HG02571 (cell line): ENCODE data around the gene IL19.

Experiments
- ATAC-seq: cut with Tn5 transposase; IDR thresholded peaks from one replicate; pipeline ENCODE4 v1.9.1; 2021; ENCODE audit warnings: mild to moderate bottlenecking, moderate library complexity; ENCODE audit not compliant: unreplicated experiment

IL19 gene

DNA sequence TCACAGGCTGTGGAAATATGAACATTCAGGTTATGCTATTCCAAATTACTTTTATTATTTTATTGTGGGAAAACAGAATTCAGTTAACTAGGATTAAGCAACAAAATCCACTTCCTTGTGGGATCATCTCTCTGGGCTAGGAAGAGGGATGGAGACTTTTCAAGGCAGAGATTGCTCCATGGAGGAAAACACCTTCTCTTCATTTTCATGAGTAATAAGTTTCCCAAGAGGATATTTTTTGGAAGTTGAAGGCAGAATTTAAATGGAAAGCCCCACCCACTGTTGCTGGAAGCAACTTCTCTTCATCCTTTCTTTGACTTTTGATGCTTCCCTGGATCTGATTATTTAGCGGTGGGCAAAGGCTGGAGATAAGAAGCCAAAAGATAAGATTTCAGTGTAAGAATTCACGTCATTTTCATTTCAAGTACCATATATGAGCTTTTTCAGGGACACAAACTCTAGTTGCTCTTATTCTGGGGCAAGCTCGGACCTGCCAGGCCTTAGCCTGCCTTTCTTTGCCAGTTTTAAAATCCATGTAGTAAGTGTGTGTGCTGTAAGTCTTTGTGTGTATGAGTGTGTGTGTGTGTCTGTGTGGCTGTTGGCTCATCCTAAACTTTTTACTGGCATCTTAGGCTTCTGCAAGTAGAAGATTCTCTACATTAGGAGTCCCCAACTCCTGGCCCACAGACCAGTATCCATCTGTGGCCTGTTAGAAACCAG, 114.9 kb downstream of the IL19 start:
- no peak for ATAC-seq

- ATAC-seq: no peak
Observed at GRCh38 chr1:206886831-206887230, 116.3 kb downstream of the IL19 start.

GRCh38 chr1:206887701-206888100, 117.1 kb downstream of the IL19 start:
- no peak for ATAC-seq

DNA sequence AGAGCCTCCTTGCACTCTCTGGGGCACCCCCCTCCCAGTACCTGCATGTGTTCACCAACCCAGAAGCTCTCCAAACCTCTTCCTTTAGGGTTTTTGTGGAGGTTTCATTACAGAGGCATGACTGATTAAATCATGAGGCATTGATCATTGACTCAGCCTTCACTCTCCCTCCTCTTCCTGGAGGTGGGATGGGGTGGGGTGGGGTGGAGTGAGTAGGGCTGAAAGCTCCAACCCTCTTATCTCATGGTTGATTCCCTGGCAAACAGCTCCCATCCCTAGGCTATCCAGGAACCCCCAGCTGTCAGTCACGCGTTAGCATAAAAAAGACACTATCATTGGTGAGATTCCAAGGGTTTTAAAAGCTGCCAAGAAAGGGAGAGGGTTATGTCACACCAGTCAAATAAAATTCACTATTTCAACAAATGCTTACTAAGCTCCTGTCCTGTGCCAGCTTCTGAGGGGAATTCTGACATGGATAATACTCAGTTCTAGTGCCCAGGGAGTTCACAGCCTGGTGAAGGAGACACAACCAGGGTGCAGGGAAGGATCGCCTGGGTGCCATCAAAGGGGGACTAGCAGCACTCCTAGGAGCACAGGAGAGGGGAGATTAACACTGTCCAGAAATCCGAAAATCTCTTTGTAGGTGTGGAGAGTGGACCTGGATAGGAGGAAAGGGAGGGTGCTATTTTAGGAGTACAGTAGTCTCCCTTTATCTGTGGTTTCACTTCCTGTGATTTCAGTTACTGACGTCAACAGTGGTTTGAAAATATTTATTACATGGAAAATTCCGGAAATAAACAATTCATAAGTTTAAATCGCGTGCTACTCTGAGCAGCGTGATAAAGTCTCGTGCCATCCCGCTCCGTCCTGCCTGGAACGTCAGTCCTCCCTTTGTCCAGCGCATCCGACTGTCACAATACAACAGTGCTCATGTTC, 119.8 kb downstream of the IL19 start:
- no peak for ATAC-seq

DNA sequence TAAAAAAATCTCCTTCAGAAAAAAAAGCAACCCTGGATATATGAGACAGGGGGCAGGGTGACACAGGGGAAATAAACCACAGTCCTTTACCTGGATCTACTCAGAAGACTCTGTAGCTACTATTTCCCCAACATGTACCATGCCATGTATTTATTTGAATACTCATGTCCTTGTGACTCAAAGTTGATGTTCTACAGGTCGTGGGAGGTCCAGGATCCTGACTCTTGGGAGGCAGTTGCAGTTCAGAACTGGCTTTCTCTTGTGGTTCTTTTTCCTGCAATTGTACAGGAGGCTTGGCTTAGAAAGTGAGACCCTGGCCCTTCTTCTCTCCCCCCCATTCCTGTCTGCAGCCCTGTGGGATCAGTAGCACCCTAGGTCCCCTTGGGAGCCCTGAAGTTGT, 120.8 kb downstream of the IL19 start:
- no peak for ATAC-seq
